HTERT RPE-1 (cell line): ENCODE measurements around the gene SMCO2.

Experiments
- in situ Hi-C: fragments of 300-500 bp; cut with MboI; formaldehyde crosslinking; loops from 4 replicates; pipeline ENCODE4 v1.14.3; 2020; ENCODE audit warnings: low sequenced_read_pairs

Gene SMCO2

GRCh38 chr12:27451036-27451825 lies 4.7 kb downstream of the SMCO2 start:
- in situ Hi-C loops = no loop called here

GRCh38 chr12:27453421-27453820 lies 6.9 kb downstream of the SMCO2 start:
- in situ Hi-C loops = no loop called here

- in situ Hi-C loops = no loop called here
Measured at GRCh38 chr12:27455589-27455988, 9.1 kb downstream of the SMCO2 start.

- in situ Hi-C loops = no loop called here
Measured at GRCh38 chr12:27456618-27457017, 10.1 kb downstream of the SMCO2 start.

- in situ Hi-C loops = no loop called here
Measured at GRCh38 chr12:27460471-27460978, 14.0 kb downstream of the SMCO2 start.

GRCh38 chr12:27462151-27462694 lies 15.7 kb downstream of the SMCO2 start:
- in situ Hi-C loops = no loop called here

GRCh38 chr12:27462851-27463250 lies 16.3 kb downstream of the SMCO2 start:
- in situ Hi-C loops = no loop called here

- in situ Hi-C loops = no loop called here
Measured at GRCh38 chr12:27463511-27464219, 17.1 kb downstream of the SMCO2 start.

GRCh38 chr12:27464220-27464554 lies 17.7 kb downstream of the SMCO2 start:
- in situ Hi-C loops = no loop called here

- in situ Hi-C loops = no loop called here
Measured at GRCh38 chr12:27467641-27468040, 21.1 kb downstream of the SMCO2 start.

GRCh38 chr12:27468241-27468640 lies 21.7 kb downstream of the SMCO2 start:
- in situ Hi-C loops = no loop called here

GRCh38 chr12:27469176-27469736 lies 22.7 kb downstream of the SMCO2 start:
- in situ Hi-C loops = no loop called here

GRCh38 chr12:27472604-27473003 lies 26.1 kb downstream of the SMCO2 start:
- in situ Hi-C loops = no loop called here

- in situ Hi-C loops = no loop called here
Measured at GRCh38 chr12:27474344-27474743, 27.8 kb downstream of the SMCO2 start.

GRCh38 chr12:27477049-27477448 lies 30.5 kb downstream of the SMCO2 start:
- in situ Hi-C loops = no loop called here

- in situ Hi-C loops = no loop called here
Measured at GRCh38 chr12:27478949-27479348, 32.4 kb downstream of the SMCO2 start.

- in situ Hi-C loops = no loop called here
Measured at GRCh38 chr12:27480016-27480415, 33.5 kb downstream of the SMCO2 start.

GRCh38 chr12:27486961-27487360 lies 40.4 kb downstream of the SMCO2 start:
- in situ Hi-C loops = no loop called here

- in situ Hi-C loops = no loop called here
Measured at GRCh38 chr12:27488479-27488878, 41.9 kb downstream of the SMCO2 start.

- in situ Hi-C loops = no loop called here
Measured at GRCh38 chr12:27491226-27491625, 44.7 kb downstream of the SMCO2 start.

GRCh38 chr12:27493260-27493940 lies 46.9 kb downstream of the SMCO2 start:
- in situ Hi-C loops = no loop called here
